ENCODE results near the gene TPGS1.

TPGS1 gene

DNA sequence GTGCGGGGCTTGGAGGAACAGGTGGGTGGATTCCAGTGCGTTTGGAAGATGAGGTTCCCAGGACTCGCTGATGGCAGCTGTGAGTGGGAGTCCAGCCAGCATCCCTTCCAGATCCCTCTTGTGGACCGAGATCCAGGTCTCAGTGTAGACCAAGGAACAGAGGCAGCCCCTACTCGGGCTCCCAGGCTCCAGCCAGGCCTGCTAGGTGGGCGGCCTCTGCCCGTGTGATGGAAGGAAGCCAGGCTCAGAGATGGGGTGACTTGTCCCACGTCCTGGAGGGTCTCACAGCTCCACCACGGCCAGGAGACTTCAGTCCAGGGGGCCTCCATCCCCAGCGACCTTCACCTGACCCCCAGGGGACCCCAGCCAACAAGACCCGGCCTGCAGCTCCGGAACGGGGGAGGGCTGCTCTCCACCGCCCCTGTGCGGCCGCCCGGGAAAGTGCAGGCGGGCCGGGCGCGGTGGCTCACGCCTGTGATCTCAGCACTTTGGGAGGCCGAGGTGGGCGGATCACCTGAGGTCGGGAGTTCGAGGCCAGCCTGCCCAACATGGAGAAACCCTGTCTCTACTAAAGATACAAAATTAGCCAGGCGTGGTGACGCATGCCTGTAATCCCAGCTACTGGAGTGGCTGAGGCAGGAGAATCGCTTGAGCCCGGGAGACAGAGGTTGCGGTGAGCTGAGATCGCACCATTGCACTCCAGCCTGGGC is 11.7 kb upstream of the TPGS1 start:
- peaks cover 0 to 2% of the 10 kb centered on the region in 2 donors for H3K4me1 ChIP-seq (ENCODE audit: control insufficient read depth in 2 of 2, insufficient read depth in 1 of 2, low read depth in 1 of 2, low read length in 2 of 2)
- H3K4ac ChIP-seq (ENCODE audit: low read length): no peak overlapping the region
- no peak overlapping the region for H3K4me3 ChIP-seq (ENCODE audit: low read length in 2 of 2)
- no peak overlapping the region for H3K4me2 ChIP-seq (ENCODE audit: insufficient read depth, low read length, poor library complexity, severe bottlenecking)
- no peak overlapping the region for H3K23ac ChIP-seq (ENCODE audit: low read depth, low read length, poor library complexity)
- no peak overlapping the region for H2BK120ac ChIP-seq (ENCODE audit: low read depth, low read length)
- no peaks in the 10 kb centered on the region for H3K36me3 ChIP-seq (replicated peaks in 1 of 2; ENCODE audit: control insufficient read depth in 2 of 2, insufficient read depth in 2 of 2, low read length in 2 of 2)
- H3K9me3 ChIP-seq (replicated peaks in 1 of 2; ENCODE audit: control insufficient read depth in 2 of 2, insufficient read depth in 1 of 2, low read depth in 1 of 2, low read length in 2 of 2): peaks cover 2 to 13% of the 10 kb centered on the region in 2 donors
- WGBS, 2 donors (ENCODE audit: extremely low coverage in 2 of 2, insufficient read length in 2 of 2, insufficient replicate concordance in 1 of 2): no CpG with 5 or more reads among the region's 32 CpGs
- DNase-seq (ENCODE audit: low spot score): no peak
- H2BK12ac ChIP-seq (ENCODE audit: low read length): peak overlapping the region; percentile 33
- H3K79me1 ChIP-seq (ENCODE audit: low read depth, low read length): peaks cover 1% of the 10 kb centered on the region
- peak overlapping the region; percentile 70 for H2AFZ ChIP-seq (ENCODE audit: low read length)
- H3K18ac ChIP-seq (ENCODE audit: low read length): no peak overlapping the region
- H2BK5ac ChIP-seq (ENCODE audit: low read length): peak overlapping the region; percentile 24
- H4K8ac ChIP-seq (ENCODE audit: low read depth, low read length): no peak overlapping the region
- no peak overlapping the region for H3K27ac ChIP-seq (replicated peaks; ENCODE audit: low read length)
- no peak overlapping the region for H4K91ac ChIP-seq (ENCODE audit: low read depth, low read length, poor library complexity)
- H2BK15ac ChIP-seq (ENCODE audit: low read length): no peak overlapping the region
- peaks cover 15 to 39% (median 24%) of the 10 kb centered on the region in 3 experiments for H3K27me3 ChIP-seq (ENCODE audit: control insufficient read depth in 3 of 3, insufficient read depth in 3 of 3, low read depth in 1 of 3, low read length in 3 of 3)
- no peak overlapping the region for H3K14ac ChIP-seq (ENCODE audit: low read length)
- H3K9ac ChIP-seq (ENCODE audit: low read depth, low read length, poor library complexity): no peak overlapping the region
- peak overlapping the region; percentile 88 for H2AK5ac ChIP-seq (ENCODE audit: low read depth, low read length)

DNA sequence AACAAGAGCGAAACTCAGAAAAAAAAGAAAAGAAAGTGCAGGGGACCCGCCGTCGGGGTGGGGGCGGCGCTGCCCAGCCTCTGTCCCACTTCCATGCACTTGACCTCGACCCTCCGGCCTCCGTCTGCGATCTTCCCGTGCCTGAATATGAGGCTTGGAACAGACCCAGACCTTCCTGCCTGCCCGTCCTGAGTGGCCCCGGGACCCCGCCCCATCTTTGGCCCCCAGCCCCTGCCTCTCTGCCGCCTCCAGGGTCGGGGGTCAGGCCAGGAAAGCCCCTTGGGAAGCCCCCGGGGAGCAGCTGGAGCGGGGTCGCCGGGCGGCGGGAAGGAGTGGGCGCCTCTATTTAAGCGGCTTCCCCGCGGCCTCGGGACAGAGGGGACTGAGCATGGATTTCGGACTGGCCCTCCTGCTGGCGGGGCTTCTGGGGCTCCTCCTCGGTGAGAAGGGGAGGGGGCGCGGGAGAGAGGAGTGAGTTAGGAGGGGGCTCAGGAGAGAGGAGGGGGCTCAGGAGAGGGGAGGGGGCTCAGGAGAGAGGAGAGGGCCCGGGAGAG is 11.1 kb upstream of the TPGS1 start, which contains the start of gene MADCAM1:
MADCAM1 (plus strand) TSS at position 375 of the 554 bp plus-strand sequence; CDS start at position 389, 14 bp downstream.
- H3K36me3 ChIP-seq (replicated peaks in 1 of 2; ENCODE audit: control insufficient read depth in 2 of 2, insufficient read depth in 2 of 2, low read length in 2 of 2): no peaks in the 10 kb centered on the region
- no peak for DNase-seq (ENCODE audit: low spot score)
- H3K4me3 ChIP-seq (ENCODE audit: low read length in 2 of 2): no peak within 1 kb of the TSS
- H3K14ac ChIP-seq (ENCODE audit: low read length): no peak within 1 kb of the TSS
- H2BK120ac ChIP-seq (ENCODE audit: low read depth, low read length): no peak within 1 kb of the TSS
- H4K8ac ChIP-seq (ENCODE audit: low read depth, low read length): no peak within 1 kb of the TSS
- peaks cover 0 to 2% of the 10 kb centered on the region in 2 donors for H3K4me1 ChIP-seq (ENCODE audit: control insufficient read depth in 2 of 2, insufficient read depth in 1 of 2, low read depth in 1 of 2, low read length in 2 of 2)
- peak within 1 kb of the TSS; percentile 23 for H3K4me2 ChIP-seq (ENCODE audit: insufficient read depth, low read length, poor library complexity, severe bottlenecking)
- H3K9ac ChIP-seq (ENCODE audit: low read depth, low read length, poor library complexity): no peak within 1 kb of the TSS
- H2AFZ ChIP-seq (ENCODE audit: low read length): peak within 1 kb of the TSS; percentile 70
- peak within 1 kb of the TSS; percentile 80 for H3K23ac ChIP-seq (ENCODE audit: low read depth, low read length, poor library complexity)
- H3K79me1 ChIP-seq (ENCODE audit: low read depth, low read length): peaks cover 1% of the 10 kb centered on the region
- H2BK15ac ChIP-seq (ENCODE audit: low read length): no peak within 1 kb of the TSS
- H3K4ac ChIP-seq (ENCODE audit: low read length): no peak within 1 kb of the TSS
- H2BK12ac ChIP-seq (ENCODE audit: low read length): peak within 1 kb of the TSS; percentile 33
- no CpG with 5 or more reads among the region's 33 CpGs for WGBS, 2 donors (ENCODE audit: extremely low coverage in 2 of 2, insufficient read length in 2 of 2, insufficient replicate concordance in 1 of 2)
- peaks cover 15 to 39% (median 24%) of the 10 kb centered on the region in 3 experiments for H3K27me3 ChIP-seq (ENCODE audit: control insufficient read depth in 3 of 3, insufficient read depth in 3 of 3, low read depth in 1 of 3, low read length in 3 of 3)
- H3K9me3 ChIP-seq (replicated peaks in 1 of 2; ENCODE audit: control insufficient read depth in 2 of 2, insufficient read depth in 1 of 2, low read depth in 1 of 2, low read length in 2 of 2): peaks cover 2 to 13% of the 10 kb centered on the region in 2 donors
- H2AK5ac ChIP-seq (ENCODE audit: low read depth, low read length): peak within 1 kb of the TSS; percentile 88
- peak within 1 kb of the TSS; percentile 24 for H2BK5ac ChIP-seq (ENCODE audit: low read length)
- H3K27ac ChIP-seq (replicated peaks; ENCODE audit: low read length): no peak within 1 kb of the TSS
- peak within 1 kb of the TSS; percentile 27 for H3K18ac ChIP-seq (ENCODE audit: low read length)
- no peak within 1 kb of the TSS for H4K91ac ChIP-seq (ENCODE audit: low read depth, low read length, poor library complexity)

DNA sequence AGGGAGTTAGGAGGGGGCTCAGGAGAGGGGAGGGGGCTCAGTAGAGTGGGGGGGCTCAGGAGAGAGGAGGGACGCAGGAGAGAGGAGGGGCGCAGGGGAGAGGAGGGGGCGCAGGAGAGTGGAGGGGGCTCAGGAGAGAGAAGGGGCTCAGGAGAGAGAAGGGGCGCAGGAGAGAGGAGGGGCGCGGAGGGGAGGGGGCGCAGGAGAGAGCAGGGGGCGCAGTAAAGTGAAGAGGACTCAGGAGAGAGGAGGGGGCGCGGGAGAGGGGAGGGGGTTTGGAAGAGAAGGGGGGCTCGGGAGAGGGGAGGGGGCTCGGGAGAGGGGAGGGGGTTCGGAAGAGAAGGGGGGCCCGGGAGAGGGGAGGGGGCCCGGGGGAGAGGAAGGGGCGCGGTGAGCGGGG is 10.3 kb upstream of the TPGS1 start:
- Histone ChIP-seq H3K23ac (ENCODE audit: low read depth, low read length, poor library complexity) (no peak overlapping the region), H2AK5ac (ENCODE audit: low read depth, low read length) (no peak overlapping the region), H3K4ac (ENCODE audit: low read length) (no peak overlapping the region), H2AFZ (ENCODE audit: low read length) (no peak overlapping the region), H3K9ac (ENCODE audit: low read depth, low read length, poor library complexity) (no peak overlapping the region), H3K4me3 (ENCODE audit: low read length in 2 of 2) (no peak overlapping the region), H4K91ac (ENCODE audit: low read depth, low read length, poor library complexity) (no peak overlapping the region), H4K8ac (ENCODE audit: low read depth, low read length) (no peak overlapping the region), H3K14ac (ENCODE audit: low read length) (no peak overlapping the region), H3K4me1 (ENCODE audit: control insufficient read depth in 2 of 2, insufficient read depth in 1 of 2, low read depth in 1 of 2, low read length in 2 of 2) (peaks cover 0 to 2% of the 10 kb centered on the region in 2 donors), H2BK5ac (ENCODE audit: low read length) (no peak overlapping the region), H2BK120ac (ENCODE audit: low read depth, low read length) (no peak overlapping the region), H2BK15ac (ENCODE audit: low read length) (no peak overlapping the region), H3K36me3 (replicated peaks in 1 of 2; ENCODE audit: control insufficient read depth in 2 of 2, insufficient read depth in 2 of 2, low read length in 2 of 2) (no peaks in the 10 kb centered on the region), H3K79me1 (ENCODE audit: low read depth, low read length) (peaks cover 1% of the 10 kb centered on the region), H3K27ac (replicated peaks; ENCODE audit: low read length) (no peak overlapping the region), H3K9me3 (replicated peaks in 1 of 2; ENCODE audit: control insufficient read depth in 2 of 2, insufficient read depth in 1 of 2, low read depth in 1 of 2, low read length in 2 of 2) (peaks cover 2 to 13% of the 10 kb centered on the region in 2 donors), H3K27me3 (ENCODE audit: control insufficient read depth in 3 of 3, insufficient read depth in 3 of 3, low read depth in 1 of 3, low read length in 3 of 3) (peaks cover 15 to 39% (median 24%) of the 10 kb centered on the region in 3 experiments), H3K4me2 (ENCODE audit: insufficient read depth, low read length, poor library complexity, severe bottlenecking) (peak overlapping the region; percentile 23), H2BK12ac (ENCODE audit: low read length) (no peak overlapping the region), H3K18ac (ENCODE audit: low read length) (no peak overlapping the region)
- DNase-seq (ENCODE audit: low spot score): no peak
- no CpG with 5 or more reads among the region's 18 CpGs for WGBS, 2 donors (ENCODE audit: extremely low coverage in 2 of 2, insufficient read length in 2 of 2, insufficient replicate concordance in 1 of 2)

DNA sequence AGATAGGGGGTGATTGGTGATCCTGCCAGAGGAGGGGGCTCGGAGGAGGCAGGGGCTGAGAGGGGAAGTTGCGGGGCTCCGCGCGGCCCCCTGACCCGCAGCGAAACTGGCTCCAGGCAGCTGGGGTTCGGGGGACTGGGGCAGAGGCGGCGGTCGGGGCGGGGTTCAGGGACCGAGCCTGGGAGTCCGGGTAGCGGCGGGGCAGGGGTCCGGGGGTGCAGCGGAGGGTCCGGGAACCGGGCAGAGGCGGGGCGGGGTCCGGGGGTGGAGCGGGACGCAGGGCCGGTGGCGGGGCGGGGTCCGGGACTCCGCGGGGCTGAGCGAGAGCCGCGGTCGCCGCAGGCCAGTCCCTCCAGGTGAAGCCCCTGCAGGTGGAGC is 9.8 kb upstream of the TPGS1 start:
- no CpG with 5 or more reads among the region's 36 CpGs for WGBS, 2 donors (ENCODE audit: extremely low coverage in 2 of 2, insufficient read length in 2 of 2, insufficient replicate concordance in 1 of 2)
- Histone ChIP-seq H3K14ac (ENCODE audit: low read length) (no peak overlapping the region), H2AK5ac (ENCODE audit: low read depth, low read length) (no peak overlapping the region), H2BK15ac (ENCODE audit: low read length) (no peak overlapping the region), H3K27ac (replicated peaks; ENCODE audit: low read length) (no peak overlapping the region), H4K8ac (ENCODE audit: low read depth, low read length) (no peak overlapping the region), H3K9ac (ENCODE audit: low read depth, low read length, poor library complexity) (no peak overlapping the region), H3K18ac (ENCODE audit: low read length) (peak overlapping the region; percentile 89), H2AFZ (ENCODE audit: low read length) (no peak overlapping the region), H2BK12ac (ENCODE audit: low read length) (peak overlapping the region; percentile 41), H3K23ac (ENCODE audit: low read depth, low read length, poor library complexity) (no peak overlapping the region), H3K4me2 (ENCODE audit: insufficient read depth, low read length, poor library complexity, severe bottlenecking) (peak overlapping the region; percentile 49), H3K4ac (ENCODE audit: low read length) (no peak overlapping the region), H2BK5ac (ENCODE audit: low read length) (no peak overlapping the region), H3K9me3 (replicated peaks in 1 of 2; ENCODE audit: control insufficient read depth in 2 of 2, insufficient read depth in 1 of 2, low read depth in 1 of 2, low read length in 2 of 2) (peaks cover under 1 to 12% of the 10 kb centered on the region in 2 donors), H2BK120ac (ENCODE audit: low read depth, low read length) (no peak overlapping the region), H3K4me3 (ENCODE audit: low read length in 2 of 2) (peak overlapping the region in 1 of 2 donors; percentile 56), H4K91ac (ENCODE audit: low read depth, low read length, poor library complexity) (no peak overlapping the region), H3K4me1 (ENCODE audit: control insufficient read depth in 2 of 2, insufficient read depth in 1 of 2, low read depth in 1 of 2, low read length in 2 of 2) (peaks cover 0 to 2% of the 10 kb centered on the region in 2 donors), H3K27me3 (ENCODE audit: control insufficient read depth in 3 of 3, insufficient read depth in 3 of 3, low read depth in 1 of 3, low read length in 3 of 3) (peaks cover 15 to 39% (median 24%) of the 10 kb centered on the region in 3 experiments), H3K36me3 (replicated peaks in 1 of 2; ENCODE audit: control insufficient read depth in 2 of 2, insufficient read depth in 2 of 2, low read length in 2 of 2) (no peaks in the 10 kb centered on the region), H3K79me1 (ENCODE audit: low read depth, low read length) (peaks cover 1% of the 10 kb centered on the region)
- no peak for DNase-seq (ENCODE audit: low spot score)

Measured in neuronal stem cell (in vitro differentiated cells).